Measurements from ENCODE around the gene GCLC.

DNA sequence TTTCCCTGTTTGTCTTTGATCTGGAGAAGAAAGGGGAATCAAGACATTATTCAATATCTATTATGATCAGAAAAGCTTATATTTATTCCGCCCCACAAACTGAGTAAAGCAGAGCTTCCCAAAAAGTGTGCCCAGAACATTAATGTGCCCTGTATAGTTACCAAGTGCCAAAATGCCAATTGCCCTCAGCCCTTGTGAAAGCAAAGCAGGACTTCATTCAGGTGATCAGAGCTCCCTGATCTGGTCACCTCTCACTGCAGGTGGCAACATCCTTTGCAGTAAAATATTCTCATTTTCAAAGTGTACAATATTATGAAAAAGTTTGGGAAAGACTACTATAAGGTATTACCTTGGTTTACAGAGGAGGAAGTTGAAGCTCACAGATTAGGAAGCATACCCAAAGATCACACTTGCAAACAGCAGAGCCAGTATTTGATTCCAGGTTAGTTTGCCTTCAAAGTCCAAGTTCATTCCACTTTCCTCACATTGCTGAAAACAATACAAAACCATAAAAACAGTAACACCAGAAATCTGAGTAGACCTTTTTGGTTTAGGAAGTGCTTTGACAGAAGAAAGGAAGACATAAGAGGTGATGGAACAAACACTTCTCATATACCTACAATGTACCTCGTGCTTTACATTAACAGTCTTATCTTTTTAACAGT, 19.6 kb upstream of the GCLC start:
- TF ChIP-seq, protein P1, sequence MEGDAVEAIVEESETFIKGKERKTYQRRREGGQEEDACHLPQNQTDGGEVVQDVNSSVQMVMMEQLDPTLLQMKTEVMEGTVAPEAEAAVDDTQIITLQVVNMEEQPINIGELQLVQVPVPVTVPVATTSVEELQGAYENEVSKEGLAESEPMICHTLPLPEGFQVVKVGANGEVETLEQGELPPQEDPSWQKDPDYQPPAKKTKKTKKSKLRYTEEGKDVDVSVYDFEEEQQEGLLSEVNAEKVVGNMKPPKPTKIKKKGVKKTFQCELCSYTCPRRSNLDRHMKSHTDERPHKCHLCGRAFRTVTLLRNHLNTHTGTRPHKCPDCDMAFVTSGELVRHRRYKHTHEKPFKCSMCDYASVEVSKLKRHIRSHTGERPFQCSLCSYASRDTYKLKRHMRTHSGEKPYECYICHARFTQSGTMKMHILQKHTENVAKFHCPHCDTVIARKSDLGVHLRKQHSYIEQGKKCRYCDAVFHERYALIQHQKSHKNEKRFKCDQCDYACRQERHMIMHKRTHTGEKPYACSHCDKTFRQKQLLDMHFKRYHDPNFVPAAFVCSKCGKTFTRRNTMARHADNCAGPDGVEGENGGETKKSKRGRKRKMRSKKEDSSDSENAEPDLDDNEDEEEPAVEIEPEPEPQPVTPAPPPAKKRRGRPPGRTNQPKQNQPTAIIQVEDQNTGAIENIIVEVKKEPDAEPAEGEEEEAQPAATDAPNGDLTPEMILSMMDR (IDR thresholded peaks at IDR 0.05): no peak
- TF ChIP-seq POLR2A (IDR thresholded peaks at IDR 0.05): no peak
